Endothelial cell of umbilical vein (primary cell): ENCODE results near the gene GGN. TPM values are rescaled to one million over a fixed set of nuclear protein-coding genes. Genes with fewer than 3 reads are reported as not detected.

Source experiments
- BruUV-seq: library from RNA; stranded (reverse); fragments of 400-500 nt; replicated peaks from 2 replicates; lab custom pipeline; 2021; lab: Mats Ljungman, UMichigan
- CTCF ChIA-PET: fragments of 300-600, 350-600 bp; sonication (Branson Sonifier 250); formaldehyde crosslinking; loops from one replicate; lab custom pipeline; 2021; ENCODE audit warnings: antibody characterized with exemption, inconsistent platforms; lab: Charles Lee
- POLR2A ChIA-PET: fragments of 300-600, 350-600 bp; sonication (Branson Sonifier 250); formaldehyde crosslinking; loops from one replicate; lab custom pipeline; 2021; ENCODE audit warnings: antibody characterized with exemption, inconsistent platforms; lab: Charles Lee
- DNase-seq: peaks from one replicate; pipeline ENCODE4 v3.0.0-alpha.2; 2011; ENCODE audit warnings: low read depth, low spot score
- FAIRE-seq: peaks from 2 replicates; lab custom pipeline; 2011; peaks lifted over from hg19 to GRCh38; lab: Jason Lieb, UNC
- H2AFZ ChIP-seq: 2 replicates; pipeline ENCODE4 v1.6.0; 2012; ENCODE audit warnings: low read depth, low read length, control low read depth, inconsistent platforms
- H3K27ac ChIP-seq: 2 replicates; pipeline ENCODE4 v1.5.1; 2011; ENCODE audit warnings: low read depth, mild to moderate bottlenecking, control low read depth, low read length, moderate library complexity; ENCODE audit not compliant: insufficient read depth
- H3K27me3 ChIP-seq, 2 experiments: 2 replicates each; pipeline versions ENCODE4 v1.6.0 to v1.6.1; 2011; ENCODE audit warnings: low read length in 2 of 2, mixed read lengths in 1 of 2; ENCODE audit not compliant: control insufficient read depth in 2 of 2, insufficient read depth in 2 of 2
- H3K36me3 ChIP-seq, 2 experiments: 2 replicates in 1 of 2; 3 replicates in 1 of 2; pipeline ENCODE4 v1.5.1; 2011; ENCODE audit warnings: low read length in 2 of 2, mild to moderate bottlenecking in 1 of 2, moderate library complexity in 1 of 2; ENCODE audit not compliant: control insufficient read depth in 2 of 2, insufficient read depth in 2 of 2; ENCODE audit errors: extremely low read depth in 1 of 2
- H3K4me1 ChIP-seq: 3 replicates; pipeline ENCODE4 v1.5.1; 2011; ENCODE audit warnings: mild to moderate bottlenecking, low read length; ENCODE audit not compliant: control insufficient read depth, insufficient read depth; ENCODE audit errors: extremely low read depth
- H3K4me2 ChIP-seq: 2 replicates; pipeline ENCODE4 v1.6.1; 2011; ENCODE audit warnings: low read length, control low read depth, mixed read lengths; ENCODE audit not compliant: insufficient read depth
- H3K4me3 ChIP-seq, 3 experiments: fragments of 200-600 bp in 1 of 3; sonication (generic), shearing (Covaris generic) in 1 of 3; replicated peaks in 1 of 3; 2 replicates each; pipeline ENCODE4 v1.5.1; 2011 to 2016; ENCODE audit warnings: control low read depth in 3 of 3, low read length in 3 of 3, mild to moderate bottlenecking in 2 of 3, inconsistent platforms in 1 of 3, low read depth in 1 of 3, moderate library complexity in 1 of 3; ENCODE audit not compliant: insufficient read depth in 1 of 3
- H3K79me2 ChIP-seq: 2 replicates; pipeline ENCODE4 v1.6.0; 2012; ENCODE audit warnings: low read length, inconsistent platforms; ENCODE audit not compliant: control insufficient read depth, insufficient read depth
- H3K9ac ChIP-seq: replicated peaks from 2 replicates; pipeline ENCODE3; 2011; ENCODE audit warnings: low read length, control low read depth; ENCODE audit not compliant: insufficient read depth; ENCODE audit errors: extremely low read depth
- H3K9me1 ChIP-seq: replicated peaks from 3 replicates; pipeline ENCODE4 v1.6.0; 2011; ENCODE audit warnings: mild to moderate bottlenecking, low read length; ENCODE audit not compliant: control insufficient read depth, insufficient read depth; ENCODE audit errors: extremely low read depth
- H3K9me3 ChIP-seq: replicated peaks from 2 replicates; pipeline ENCODE4 v1.5.1; 2012; ENCODE audit warnings: low read length, inconsistent platforms; ENCODE audit not compliant: control insufficient read depth, insufficient read depth
- H4K20me1 ChIP-seq: replicated peaks from 2 replicates; pipeline ENCODE3; 2011; ENCODE audit warnings: mild to moderate bottlenecking, low read length; ENCODE audit not compliant: control insufficient read depth, insufficient read depth; ENCODE audit errors: extremely low read depth
- CTCF ChIP-seq, 2 donors: IDR thresholded peaks; 1 replicate in 1 of 2; 2 replicates in 1 of 2; pipeline ENCODE4 v1.5.1; 2011; ENCODE audit warnings: low read length in 2 of 2, mild to moderate bottlenecking in 2 of 2, moderate library complexity in 2 of 2, control low read depth in 1 of 2, inconsistent platforms in 1 of 2, low read depth in 1 of 2; ENCODE audit not compliant: insufficient read depth in 1 of 2; ENCODE audit errors: extremely low read depth in 1 of 2
- EZH2 ChIP-seq: IDR thresholded peaks from 2 replicates; pipeline ENCODE4 v1.6.1; 2012; ENCODE audit warnings: borderline replicate concordance, low read depth, mild to moderate bottlenecking, moderate library complexity, low read length, inconsistent platforms; ENCODE audit not compliant: severe bottlenecking
- FOS ChIP-seq: IDR thresholded peaks from 2 replicates; pipeline ENCODE4 v1.6.1; 2011; ENCODE audit warnings: mild to moderate bottlenecking, low read length, moderate library complexity, borderline replicate concordance; ENCODE audit not compliant: insufficient read depth
- GATA2 ChIP-seq: IDR thresholded peaks from 2 replicates; pipeline ENCODE4 v1.7.0; 2011; ENCODE audit warnings: low read depth, mild to moderate bottlenecking, moderate library complexity, mixed read lengths, low read length; ENCODE audit not compliant: insufficient read length, insufficient read depth
- JUN ChIP-seq: IDR thresholded peaks from 2 replicates; pipeline ENCODE4 v1.6.1; 2011; ENCODE audit warnings: borderline replicate concordance, low read depth; ENCODE audit not compliant: insufficient read length, insufficient read depth
- MAX ChIP-seq: IDR thresholded peaks from 2 replicates; pipeline ENCODE4 v1.6.1; 2011; ENCODE audit not compliant: insufficient read depth, insufficient read length
- MYC ChIP-seq: IDR thresholded peaks from one replicate; pipeline ENCODE4 v1.6.1; 2011; ENCODE audit warnings: mild to moderate bottlenecking, low read depth, low read length
- POLR2A ChIP-seq: IDR thresholded peaks from 2 replicates; pipeline ENCODE4 v1.6.1; 2012; ENCODE audit warnings: low read depth, mild to moderate bottlenecking, control low read depth, low read length
- POLR2AphosphoS5 ChIP-seq: IDR thresholded peaks from 2 replicates; pipeline ENCODE4 v1.6.1; 2012; ENCODE audit warnings: low read depth, mild to moderate bottlenecking, control low read depth, low read length, moderate library complexity; ENCODE audit not compliant: insufficient read depth
- dilution Hi-C: fragments of 300-500 bp; cut with MboI; formaldehyde crosslinking; loops from one replicate; pipeline ENCODE4 v1.15.0; 2019; ENCODE audit warnings: low sequenced_read_pairs; ENCODE audit not compliant: extremely low pct_ligation_motif_present
- intact Hi-C: fragments of 100-400 bp; cut with micrococcal nuclease; formaldehyde crosslinking; loops from one replicate; pipeline ENCODE4 v1.10.0; 2022
- polyA plus RNA-seq, 4 experiments: library from polyadenylated mRNA; depleted of rRNA in 3 of 4; stranded (reverse) in 3 of 4; unstranded in 1 of 4; fragments of >200 nt; gene quantifications; 2 replicates each; pipeline versions ENCODE4 v1.2.1 to v1.2.3, GENCODE V29; 2011 to 2012; ENCODE audit warnings: missing spikeins in 1 of 4
- total RNA-seq: library from RNA; stranded (reverse); gene quantifications from 2 replicates; pipeline ENCODE4 v1.2.3, GENCODE V29; 2021

GGN gene
- total and polyA plus RNA-seq, 2 donors (not counting 3 experiments of a cell fraction or from before 2014, with no cell fraction given), result 0.39 to 0.88 TPM

- ChIA-PET POLR2A (no interaction called here), CTCF (no interaction called here)
- Histone ChIP-seq H3K79me2 (no peaks in the 10 kb centered on the region), H3K9me3 (no peaks in the 10 kb centered on the region), H3K4me3 (no peak overlapping the region), H3K9me1 (no peaks in the 10 kb centered on the region), H3K4me2 (no peak overlapping the region), H3K9ac (no peak overlapping the region), H3K4me1 (no peaks in the 10 kb centered on the region), H3K36me3 (no peaks in the 10 kb centered on the region), H3K27ac (no peak overlapping the region), H2AFZ (no peak overlapping the region), H4K20me1 (no peaks in the 10 kb centered on the region), H3K27me3 (peaks cover 11 to 12% of the 10 kb centered on the region in 2 experiments)
- intact Hi-C loops, result no loop called here
- no TSS peak for BruUV-seq
- DNase-seq (no peak), FAIRE-seq (no peak)
- TF ChIP-seq POLR2AphosphoS5, result no peak
- no peak for TF ChIP-seq FOS
- TF ChIP-seq JUN, result no peak
- no peak for TF ChIP-seq CTCF (IDR thresholded peaks at IDR 0.05; ENCODE audit: extremely low read depth in 1 of 2, insufficient read depth in 1 of 2, low read depth in 1 of 2, low read length in 2 of 2)
- no peak for TF ChIP-seq POLR2A
- TF ChIP-seq MYC, result no peak
- no peak for TF ChIP-seq MAX
- TF ChIP-seq EZH2, result no peak
- no peak for TF ChIP-seq GATA2
- dilution Hi-C loops, result no loop called here
Measured at GRCh38 chr19:38355728-38356725, 31.8 kb downstream of the GGN start.
